HCEC 1CT (cell line): ENCODE results near the gene BCL2L15.
A peak's percentile ranks its signal among the peaks of the same experiment; 100 is the strongest.

Source experiments
- DNase-seq: peaks from one replicate; pipeline ENCODE4 v3.0.0-alpha.2; 2017

Gene BCL2L15

DNA sequence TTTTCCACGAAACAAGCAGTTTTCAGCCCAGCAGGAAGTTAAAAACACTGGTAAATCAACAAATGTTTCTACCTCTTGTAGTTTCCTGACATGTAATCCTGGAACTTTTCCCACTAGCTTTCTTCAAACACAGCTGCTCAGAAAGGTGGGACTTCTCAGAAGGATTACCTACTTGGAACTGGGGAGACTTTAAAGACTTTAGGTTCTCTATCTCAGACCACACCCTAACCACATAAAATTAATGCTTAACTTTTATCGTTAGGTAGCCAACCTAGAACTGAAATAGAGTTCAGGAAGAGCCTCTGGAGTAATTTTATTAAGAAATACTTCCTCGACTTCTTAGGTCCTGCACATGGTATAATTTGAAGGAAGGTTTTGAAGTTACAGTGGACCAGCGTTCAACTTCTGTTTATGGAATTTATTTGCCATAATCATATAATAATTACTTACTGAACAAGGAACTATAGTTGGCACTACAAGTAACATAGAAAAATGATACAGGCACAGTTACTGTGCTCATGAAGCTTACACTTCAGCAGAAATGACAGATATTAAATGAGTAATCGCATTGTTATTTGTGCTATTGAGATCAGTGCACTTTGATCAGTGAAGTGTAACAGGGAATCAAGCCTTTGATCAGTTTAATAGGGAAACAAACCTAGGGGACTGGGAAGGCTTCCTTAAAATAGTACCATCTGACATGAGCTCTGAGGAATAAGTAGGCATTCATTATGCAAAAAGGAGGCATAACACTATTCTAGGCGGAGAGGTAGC, at the start of gene BCL2L15:
Gene BCL2L15 (minus strand): TSS at position 180 of the 774 bp plus-strand sequence. CDS start 206 bp downstream, outside the sequence.
- DNase-seq, result no peak

DNA sequence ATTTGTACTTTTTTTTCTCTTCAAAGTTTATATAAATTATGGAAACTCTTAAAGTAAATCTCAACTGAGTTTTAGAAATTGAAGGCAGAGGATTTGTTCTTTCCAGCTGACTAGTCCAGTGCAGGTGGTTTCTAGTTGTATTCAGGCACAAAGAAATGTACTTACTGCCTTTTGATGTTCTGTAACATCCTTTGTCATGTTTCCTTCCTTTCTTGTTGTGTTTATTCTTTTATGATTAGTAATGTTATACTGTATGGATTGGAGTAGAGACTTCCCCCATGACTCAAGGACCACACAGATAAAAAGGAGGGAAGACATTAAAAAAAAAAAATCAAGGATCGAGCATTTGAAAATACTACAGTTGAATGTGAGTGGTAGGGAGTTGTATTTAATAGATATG, 49.8 kb upstream of the BCL2L15 start:
- peak; percentile 63 for DNase-seq

DNA sequence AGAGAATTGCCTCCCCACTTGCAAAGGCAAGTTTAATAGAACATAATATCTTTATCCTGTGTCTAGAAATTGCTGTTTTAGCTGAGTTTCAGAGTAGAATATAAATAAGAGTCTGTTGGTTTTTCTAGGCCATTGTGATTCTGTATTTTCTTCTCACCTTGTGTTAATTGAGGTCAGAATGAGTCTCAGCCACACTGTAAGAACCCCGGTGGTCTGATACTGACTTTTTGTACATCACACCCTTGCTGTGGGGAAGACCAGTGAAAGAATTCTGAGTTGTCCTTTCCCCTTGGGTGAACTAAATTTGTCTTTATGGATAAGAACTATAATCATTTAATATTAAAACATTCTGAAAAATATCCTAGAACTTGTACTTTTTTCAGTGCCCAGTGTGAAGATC, 48.6 kb upstream of the BCL2L15 start:
- DNase-seq, result no peak

DNA sequence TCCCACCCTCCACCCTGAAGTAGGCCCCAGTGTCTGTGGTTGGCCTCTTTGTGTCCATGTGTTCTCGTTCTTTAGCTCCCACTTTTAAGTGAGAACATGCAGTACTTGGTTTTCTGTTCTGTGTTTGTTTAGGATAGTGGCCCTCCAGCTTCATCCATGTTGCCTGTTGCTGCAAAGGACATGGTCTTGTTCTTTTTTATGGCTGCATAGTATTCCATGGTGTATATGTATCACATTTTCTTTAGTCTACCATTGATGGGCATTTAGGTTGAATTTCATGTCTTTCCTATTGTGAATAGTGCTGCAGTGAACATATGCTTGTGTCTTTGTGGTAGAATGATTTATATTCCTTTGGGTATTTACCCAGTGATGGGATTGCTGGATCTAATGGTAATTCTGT, 47.8 kb upstream of the BCL2L15 start:
- DNase-seq, result no peak

DNA sequence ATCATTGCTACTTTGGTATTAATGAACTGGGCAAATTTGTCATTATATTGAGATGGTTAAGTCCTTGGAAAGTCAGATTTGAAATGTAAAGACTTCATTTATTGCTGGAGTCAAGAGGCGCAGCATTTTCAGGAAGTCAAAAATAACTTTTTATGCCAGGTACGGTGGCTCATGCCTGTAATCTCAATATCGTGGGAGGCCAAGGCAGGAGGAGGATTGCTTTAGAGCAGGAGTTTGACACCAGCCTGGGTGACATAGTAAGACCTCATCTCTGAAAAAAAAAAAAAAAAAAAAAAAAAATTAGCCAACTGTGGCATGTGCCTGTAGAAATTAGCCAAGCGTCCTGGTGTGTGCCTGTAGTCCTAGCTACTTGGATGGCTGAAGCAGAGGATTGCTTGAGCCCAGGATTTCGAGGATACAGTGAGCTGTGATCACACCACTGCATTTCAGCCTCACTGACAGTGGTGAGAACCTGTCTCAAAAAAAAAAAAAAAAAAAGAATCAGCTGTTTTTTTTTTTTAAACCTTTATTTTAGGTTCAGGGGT, 47.2 kb upstream of the BCL2L15 start:
- DNase-seq, result no peak

DNA sequence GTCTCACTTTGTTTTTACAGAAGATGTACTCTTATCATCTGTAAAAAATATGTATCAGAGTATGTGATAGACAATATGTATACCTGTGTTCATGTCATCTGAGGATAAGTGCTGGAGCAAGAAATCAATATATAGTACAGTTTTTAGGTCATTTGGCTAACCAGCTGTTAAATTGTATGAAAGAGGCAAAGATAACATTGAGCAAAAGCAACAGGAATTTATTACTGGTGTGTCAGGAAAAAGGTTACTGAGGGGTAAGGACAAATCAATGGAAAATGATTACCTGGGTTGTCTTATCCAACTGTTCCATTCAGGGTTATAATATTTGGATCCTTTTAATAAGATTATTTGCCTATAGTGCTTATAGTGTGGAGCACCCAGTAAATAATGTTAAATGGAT, 46.6 kb upstream of the BCL2L15 start:
- DNase-seq, result no peak

DNA sequence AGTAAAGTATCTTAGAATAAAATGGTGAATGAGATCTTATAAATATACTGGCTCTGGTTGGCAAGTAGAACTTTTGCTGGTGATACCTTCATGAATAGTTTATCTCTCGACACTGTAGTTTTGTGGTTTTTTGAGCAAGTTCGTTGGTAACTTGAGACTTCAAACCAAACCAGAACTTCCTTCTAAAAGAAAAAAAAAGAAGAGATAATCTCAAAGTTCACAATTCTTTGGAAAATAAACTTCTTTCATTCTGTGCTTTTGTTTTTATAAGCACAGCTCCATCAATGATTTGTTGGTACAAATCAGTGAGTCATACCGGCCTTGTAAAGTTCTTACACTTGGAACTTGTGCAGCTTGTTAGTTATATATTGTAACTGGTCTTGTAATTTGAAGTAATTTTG, 44.1 kb upstream of the BCL2L15 start:
- peak; percentile 52 for DNase-seq

DNA sequence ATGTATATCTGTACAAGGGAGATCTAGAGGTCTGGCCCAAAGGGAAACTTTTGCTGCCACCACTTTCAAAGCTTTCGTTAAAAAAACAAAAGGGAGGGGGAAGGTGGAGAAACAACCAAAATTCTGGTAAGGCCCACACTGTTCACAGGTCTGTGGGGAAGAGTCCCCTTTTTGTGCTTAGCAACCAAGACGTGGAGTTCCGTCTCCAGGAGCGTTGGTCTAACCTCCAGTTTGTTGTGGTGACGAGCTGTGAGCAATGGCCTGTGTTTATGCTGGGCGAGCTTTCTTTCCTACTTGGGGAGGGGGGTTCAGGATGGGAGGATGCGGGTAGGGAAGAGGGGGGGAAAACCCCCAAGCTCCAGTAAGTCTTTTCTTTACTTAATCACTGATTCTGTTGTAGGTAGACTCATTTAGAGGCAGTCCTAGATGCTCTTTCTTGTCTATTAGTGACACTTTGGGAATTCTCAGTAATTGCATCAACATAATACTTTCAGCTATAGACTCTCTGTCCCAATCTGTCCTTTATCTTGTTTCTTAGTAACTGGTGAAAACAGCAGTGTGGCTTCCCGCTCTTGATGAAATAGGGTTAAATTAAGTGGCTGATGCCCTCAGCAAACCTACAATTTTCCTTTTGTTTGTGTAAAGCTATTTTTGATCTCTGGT, 43.2 kb upstream of the BCL2L15 start:
- peak; percentile 46 for DNase-seq

DNA sequence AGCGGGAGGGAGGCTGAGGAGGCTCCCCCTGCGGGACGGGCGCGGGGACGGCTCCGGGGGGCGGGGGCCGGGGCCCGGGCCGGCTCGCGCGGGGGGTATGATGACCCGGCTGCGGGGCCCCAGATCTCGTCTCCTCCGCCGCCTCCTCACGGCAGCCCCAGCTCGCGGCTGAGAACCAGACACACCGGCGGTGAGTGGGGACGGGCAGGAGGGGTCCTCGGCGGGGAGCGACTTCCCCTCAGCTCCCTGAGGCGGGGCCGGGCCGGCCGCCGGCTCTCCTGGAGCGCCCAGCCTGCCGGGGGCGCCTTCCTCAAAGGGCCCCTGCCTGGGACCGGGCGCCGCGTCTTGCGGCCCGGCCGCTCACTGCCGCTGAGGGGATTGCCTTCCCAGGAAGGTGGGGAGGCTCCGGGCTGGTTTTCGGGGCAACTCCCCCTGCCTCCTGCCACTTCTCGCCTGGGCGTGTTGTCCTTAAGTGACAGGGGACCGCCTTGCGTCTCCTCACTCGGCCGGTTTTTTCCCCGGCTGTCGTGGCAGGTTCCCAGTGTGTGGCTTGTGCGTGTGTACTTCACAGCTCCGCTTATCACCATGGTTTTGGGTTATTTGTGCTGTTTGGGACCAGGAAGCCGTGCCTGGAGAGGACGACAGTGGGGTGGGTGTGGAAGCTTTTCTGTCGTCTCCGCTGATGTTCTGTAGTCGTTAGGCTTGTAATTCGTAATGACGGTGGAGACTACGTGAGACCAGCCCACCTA, 42.5 kb upstream of the BCL2L15 start:
- peak; percentile 17 for DNase-seq

DNA sequence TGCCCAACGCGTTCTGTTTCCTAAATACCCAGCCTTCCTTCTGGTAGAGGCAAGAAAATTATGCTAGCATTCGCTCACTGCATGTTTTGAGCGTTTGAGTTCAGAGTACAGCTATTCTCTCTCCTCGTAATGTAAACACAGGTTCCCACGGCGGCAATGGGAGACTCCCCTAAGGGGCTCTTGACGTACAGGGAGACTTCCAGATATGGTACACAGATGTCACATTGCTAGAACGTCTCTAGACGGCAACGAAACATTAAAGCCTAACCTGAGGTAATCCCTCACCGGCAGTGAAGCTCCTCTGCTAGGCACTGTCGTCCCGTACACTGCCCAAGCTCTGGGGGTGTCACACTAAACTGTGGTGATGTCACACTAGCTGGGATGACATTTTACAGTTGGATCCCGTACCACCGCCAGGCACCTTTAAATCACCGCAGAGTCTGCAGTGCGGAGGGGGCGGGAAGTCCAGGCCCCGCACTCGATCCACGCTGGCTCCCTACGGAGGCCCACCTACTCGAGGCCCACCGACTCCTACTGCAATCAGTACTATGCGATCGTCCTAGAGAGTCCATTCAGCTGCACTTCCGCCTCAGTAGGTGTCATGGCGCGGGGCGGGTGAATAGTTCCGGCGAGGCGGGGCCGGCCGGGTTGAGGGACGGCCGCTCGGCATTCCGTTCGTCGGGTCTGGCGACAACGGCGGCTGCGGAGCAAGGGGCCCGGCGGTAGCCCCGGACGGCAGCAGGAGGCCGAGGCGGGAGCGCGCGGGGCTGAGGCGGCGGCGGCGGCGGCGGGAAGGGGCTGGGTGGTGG, 41.8 kb upstream of the BCL2L15 start, which contains the start of gene HIPK1:
Gene HIPK1 (plus strand): TSS at position 384 of the 809 bp plus-strand sequence.
- DNase-seq, result peak; percentile 85

DNA sequence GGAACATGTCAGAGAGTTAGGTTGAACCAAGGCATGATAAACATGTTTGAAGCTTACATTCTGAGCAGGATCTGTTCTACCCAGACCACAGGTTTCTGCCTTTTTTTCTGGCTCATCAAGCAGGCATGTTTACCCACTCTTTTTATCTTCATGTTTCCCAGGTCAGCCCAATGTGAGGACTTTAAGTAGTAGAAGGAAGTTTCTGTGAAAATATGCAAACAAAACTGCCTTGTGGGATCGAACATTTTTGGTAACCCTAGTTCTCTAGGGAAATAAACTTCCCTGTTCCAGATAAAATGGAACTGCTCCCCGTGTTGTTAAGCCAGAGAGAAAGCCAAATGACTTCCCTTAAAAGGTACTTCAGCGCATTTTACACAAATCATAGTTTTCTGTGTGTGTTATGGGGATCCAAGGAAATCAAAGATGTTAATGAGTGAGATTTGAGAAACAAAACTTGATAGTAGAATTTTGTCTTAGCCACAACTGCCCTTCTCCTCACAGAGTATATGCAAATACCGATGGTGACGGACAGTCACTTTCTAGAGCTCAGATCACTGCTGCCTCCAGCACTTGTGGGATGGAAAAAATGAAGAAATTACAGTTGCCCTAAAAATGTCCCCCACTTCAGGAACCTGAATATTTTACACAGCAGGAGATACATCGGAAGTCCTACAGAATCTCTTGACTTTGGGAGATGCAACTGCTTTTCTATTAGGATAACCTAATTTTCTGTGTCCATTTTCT, 41.0 kb upstream of the BCL2L15 start:
- no peak for DNase-seq

DNA sequence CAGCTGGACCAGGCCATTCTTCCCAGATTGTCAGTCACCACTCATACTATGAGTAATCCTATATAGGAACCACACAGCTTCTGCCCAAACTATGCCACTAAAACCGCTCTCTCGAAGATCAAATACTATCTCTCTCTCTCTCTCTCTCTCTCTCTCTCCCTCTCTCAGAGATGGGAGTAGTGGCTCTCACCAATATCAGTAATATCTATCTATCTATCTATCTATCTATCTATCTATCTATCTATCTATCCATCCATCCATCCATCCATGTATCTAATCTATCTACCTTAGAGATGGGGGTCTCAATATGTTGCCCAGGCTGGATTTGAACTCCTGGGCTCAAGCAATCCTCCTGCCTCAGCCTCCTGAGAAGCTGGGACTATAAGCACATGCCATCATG, 37.1 kb upstream of the BCL2L15 start:
- no peak for DNase-seq

DNA sequence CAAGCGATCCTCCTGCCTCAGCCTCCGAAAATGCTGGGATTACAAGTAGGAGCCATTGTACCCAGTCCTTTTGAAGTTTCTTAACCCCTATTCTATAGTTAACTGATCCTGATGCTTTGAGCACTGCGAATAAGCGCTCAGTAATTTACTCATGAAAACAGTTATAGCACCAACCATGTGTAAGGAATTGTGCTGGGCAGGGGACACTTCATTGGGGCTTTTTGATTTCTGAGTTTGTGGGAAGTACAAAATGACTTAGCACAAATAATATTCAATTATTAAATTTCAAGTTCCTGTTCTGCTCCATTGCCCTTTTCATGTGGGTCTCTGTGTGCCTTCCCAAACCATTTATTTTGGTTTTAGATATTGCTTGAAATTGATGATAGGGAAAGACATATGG, 35.6 kb upstream of the BCL2L15 start:
- DNase-seq, result no peak

DNA sequence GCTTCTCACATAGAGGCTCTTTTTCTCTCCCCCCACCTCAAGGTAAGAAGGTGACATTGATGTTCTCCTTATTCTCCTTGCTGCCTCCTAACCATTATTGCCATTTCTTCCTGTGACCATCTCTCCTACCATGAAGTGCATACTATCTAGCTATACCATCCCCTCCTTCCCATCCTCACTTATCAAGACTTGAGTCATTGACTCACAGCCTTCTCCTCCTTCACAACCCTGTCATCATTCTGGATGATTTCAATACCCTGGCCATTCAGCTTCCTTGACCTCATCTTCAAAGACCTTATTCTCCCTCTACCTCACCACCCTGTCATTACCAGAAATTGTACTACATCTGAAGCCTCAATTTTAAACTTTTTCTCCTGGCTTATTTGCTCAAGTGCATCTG, 30.9 kb upstream of the BCL2L15 start:
- no peak for DNase-seq

DNA sequence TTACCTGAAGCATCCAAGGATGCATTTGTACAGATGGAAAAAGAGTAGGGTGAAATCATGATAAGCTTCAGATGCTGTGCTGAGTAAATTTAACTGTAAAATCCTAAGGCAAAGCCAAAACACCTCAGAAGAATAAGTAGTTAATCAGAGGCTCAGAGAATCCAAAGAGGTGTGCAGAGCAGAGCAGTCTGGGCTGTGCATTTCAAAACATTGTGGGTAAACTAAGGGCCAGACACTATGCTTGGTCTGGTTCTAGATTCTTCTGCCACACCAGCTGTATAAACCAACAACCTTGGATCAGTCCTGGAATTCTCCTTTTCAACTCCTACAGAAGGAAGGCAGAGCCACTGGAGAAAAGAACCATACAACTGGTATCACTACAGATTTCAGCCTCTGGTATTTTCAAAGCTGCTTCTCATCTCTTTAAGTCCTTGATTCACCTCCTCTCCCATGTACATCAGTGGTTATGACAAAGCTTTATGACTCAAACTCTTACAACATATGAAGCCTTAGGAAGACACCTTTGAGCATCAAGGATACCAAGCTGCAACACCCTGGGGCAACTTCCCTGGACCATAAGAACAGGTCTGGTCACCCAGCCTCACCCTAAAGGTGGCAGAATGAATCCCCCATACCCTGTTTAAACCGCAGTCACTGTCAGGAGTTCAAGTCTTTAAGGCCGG, 30.2 kb upstream of the BCL2L15 start:
- DNase-seq, result peak; percentile 70

DNA sequence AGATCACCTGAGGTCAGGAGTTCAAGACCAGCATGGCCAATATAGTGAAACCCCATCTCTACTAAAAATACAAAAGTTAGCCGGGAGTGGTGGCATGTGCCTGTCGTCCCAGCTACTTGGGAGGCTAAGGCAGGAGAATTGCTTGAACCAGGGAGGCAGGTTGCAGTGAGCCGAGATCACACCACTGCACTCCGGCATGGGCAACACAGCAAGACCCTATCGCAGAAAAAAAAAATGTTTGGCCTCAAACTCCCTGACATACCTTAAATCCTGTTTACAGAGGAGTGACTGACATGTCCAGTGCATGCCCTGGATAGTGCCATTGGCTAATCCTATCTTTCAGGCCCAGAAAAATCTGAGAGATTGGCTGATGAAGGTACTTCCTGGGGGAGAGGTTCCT, 29.6 kb upstream of the BCL2L15 start:
- DNase-seq, result no peak

DNA sequence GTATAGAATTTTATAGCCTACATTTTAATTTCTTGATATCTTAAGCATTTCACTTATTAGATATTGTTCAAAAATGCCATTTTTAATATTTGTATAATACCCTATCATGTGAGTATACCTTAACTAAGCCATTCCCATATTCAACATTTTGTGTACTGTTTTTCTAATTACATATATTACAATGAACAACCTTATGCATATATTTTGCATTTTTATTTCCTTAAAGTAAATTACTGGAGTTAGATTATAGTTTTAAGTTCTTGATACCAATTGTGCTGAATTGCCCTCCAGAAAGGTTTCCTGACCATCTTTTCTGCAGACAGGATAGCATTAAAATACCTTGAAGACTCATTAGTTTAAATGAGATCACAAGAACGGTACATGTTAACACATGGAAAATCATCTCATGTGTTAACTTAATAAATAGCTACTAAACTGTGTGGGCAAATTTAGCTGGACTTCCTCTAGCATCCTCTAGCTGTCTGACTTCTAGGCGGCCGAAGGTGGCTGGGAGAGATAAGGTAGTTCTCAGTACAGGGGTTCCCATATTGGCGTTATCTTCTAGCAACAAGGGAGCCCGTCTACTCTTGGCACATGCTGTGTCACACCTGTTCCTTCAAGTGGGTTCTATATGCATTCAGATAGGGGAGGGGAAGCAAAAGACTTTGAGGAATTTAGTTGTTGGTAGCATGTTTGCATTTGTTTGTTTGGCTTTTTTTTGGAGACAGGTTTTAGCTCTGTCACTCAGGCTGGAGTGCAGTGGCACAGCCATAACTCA, 26.7 kb upstream of the BCL2L15 start:
- DNase-seq, result no peak

DNA sequence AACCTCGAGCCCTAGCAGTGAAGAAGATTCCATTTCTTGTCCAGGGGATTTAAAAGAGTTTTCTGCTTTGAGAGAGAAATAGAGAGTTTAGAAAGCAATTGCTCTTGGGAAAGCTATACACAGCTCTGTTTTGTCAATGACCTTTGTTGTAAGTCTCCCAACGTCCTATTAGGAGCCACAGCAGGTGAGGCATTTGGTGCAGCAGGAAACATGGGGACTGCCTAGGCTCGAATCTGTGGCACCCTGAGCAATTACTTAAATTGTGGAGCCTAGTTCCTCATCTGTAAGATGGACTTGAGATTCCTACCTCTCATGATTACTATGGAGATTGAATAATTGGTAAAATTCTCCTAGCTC, 25.9 kb upstream of the BCL2L15 start:
- DNase-seq, result no peak

DNA sequence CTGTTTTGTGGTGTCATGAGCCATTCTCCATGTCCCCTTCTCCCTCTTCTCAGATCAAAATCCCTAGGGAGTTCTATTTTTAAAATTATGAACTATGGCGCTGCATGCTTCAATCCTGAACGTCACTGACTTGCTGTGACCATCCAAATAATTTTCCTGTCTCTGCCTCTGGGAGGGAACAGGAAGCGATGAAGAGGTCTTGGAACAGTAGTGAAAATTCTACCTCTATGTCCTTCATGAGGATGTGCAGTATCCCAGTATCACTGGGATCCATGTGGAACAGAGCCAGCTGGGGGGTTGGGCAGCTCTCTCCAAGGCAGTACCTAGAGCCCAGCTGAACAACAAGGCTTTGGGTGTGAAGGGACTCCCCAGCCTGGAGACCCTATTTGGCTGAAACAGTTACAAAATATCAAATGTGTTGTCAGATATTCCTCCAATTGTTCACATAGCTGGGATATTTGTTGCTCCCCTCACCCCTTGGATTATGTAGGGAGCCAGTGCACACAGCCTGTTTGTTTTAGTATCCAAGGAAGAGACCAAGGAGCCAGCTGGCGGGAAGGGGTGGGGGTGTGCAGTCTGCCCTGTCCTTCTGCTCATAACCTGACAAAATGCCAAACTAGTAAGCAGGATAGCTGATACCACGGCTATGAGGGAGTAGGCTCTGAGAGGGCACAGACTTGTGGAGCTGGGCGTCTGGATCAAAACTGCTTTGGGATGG, 25.4 kb upstream of the BCL2L15 start:
- peak; percentile 76 for DNase-seq

DNA sequence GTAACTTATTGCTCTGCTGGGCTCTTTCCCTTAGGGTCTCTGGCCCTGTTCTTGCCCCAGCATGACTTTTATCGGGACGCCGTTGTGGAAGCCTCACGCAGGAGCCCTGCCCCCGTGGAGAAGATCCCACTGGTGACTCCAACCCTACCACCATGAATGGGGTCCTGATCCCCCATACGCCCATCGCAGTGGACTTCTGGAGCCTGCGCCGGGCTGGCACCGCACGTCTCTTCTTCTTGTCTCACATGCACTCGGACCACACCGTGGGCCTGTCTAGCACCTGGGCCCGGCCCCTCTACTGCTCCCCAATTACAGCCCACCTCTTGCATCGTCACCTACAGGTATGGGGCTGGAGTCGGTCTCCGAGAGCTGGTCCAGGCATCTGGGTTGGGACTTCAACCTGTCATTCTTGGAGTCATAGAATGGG, 18.1 kb upstream of the BCL2L15 start:
- no peak for DNase-seq
